ENCODE measurements around the gene TAPBP. TPM values are rescaled to one million over a fixed set of nuclear protein-coding genes. Genes with fewer than 3 reads are reported as not detected.
"Not testable (repeated sequence)": the region's sequence is repeated elsewhere in the genome, so short reads cannot be mapped to it uniquely, and the experiment has no call there.

TAPBP gene
- total and polyA plus RNA-seq, 7 donors: 7.8 to 114 (median 45.7) TPM

GRCh38 chr6:33271468-33272274 is 42.2 kb downstream of the TAPBP start, which contains the start of the genes RPS18 and VPS52:
Gene RPS18 (plus strand): TSS chr6:33272075. CDS start chr6:33272120, 45 bp downstream.
Gene VPS52 (minus strand): TSS chr6:33271876. CDS start chr6:33271675, 201 bp downstream.
- TF ChIP-seq POLR2AphosphoS5 (IDR thresholded peaks at IDR 0.05) (peak; percentile 99 to 100 (median 99)), POLR2A (IDR thresholded peaks at IDR 0.05) (peak; percentile 96 to 98), CTCF (IDR thresholded peaks at IDR 0.05) (no peak), EP300 (IDR thresholded peaks at IDR 0.05) (peak in 1 of 4 donors; percentile 11)
- Histone ChIP-seq H3K9me3 (no peaks in the 10 kb centered on the region), H3K27me3 (no peaks in the 10 kb centered on the region), H3K4me1 (peaks cover 0 to 61% (median 57%) of the 10 kb centered on the region in 4 donors), H3K27ac (peak within 1 kb of the TSS; percentile 89 to 96 (median 90)), H3K4me3 (peak within 1 kb of the TSS; percentile 56 to 88 (median 72)), H3K36me3 (peaks cover 18 to 65% (median 40%) of the 10 kb centered on the region in 4 donors)
- WGBS, 2 donors: 0% methylated on average over 48 of the region's 48 CpGs
- DNase-seq: peak; percentile 99
- intact Hi-C loops (cut with DNase I): loop anchor here (5.0 to 10.0 kb wide), 3 partner anchors 69 to 1607 kb away; partner anchors contain the start of genes C6orf47, CSNK2B, GPANK1 and HSD17B8

GRCh38 chr6:33271117-33271467 is 42.8 kb downstream of the TAPBP start:
- 1% methylated on average over 7 of the region's 7 CpGs for WGBS, 2 donors
- Histone ChIP-seq H3K4me3 (peak overlapping the region; percentile 56 to 88 (median 72)), H3K27ac (peak overlapping the region; percentile 89 to 96 (median 90)), H3K4me1 (peaks cover 0 to 55% (median 51%) of the 10 kb centered on the region in 4 donors), H3K9me3 (no peaks in the 10 kb centered on the region), H3K27me3 (no peaks in the 10 kb centered on the region), H3K36me3 (peaks cover 18 to 68% (median 44%) of the 10 kb centered on the region in 4 donors)
- TF ChIP-seq POLR2A (IDR thresholded peaks at IDR 0.05) (no peak), EP300 (IDR thresholded peaks at IDR 0.05) (no peak), CTCF (IDR thresholded peaks at IDR 0.05) (no peak), POLR2AphosphoS5 (IDR thresholded peaks at IDR 0.05) (no peak)
- peak; percentile 58 for DNase-seq
- intact Hi-C loops (cut with DNase I): loop anchor here (5.0 to 10.0 kb wide), 3 partner anchors 69 to 1606 kb away; partner anchors contain the start of genes C6orf47, CSNK2B, GPANK1 and HSD17B8

GRCh38 chr6:33264015-33264414 is 49.9 kb downstream of the TAPBP start:
- Histone ChIP-seq H3K9me3 (no peaks in the 10 kb centered on the region), H3K4me3 (no peak overlapping the region), H3K36me3 (peaks cover 24 to 97% (median 49%) of the 10 kb centered on the region in 4 donors), H3K27ac (no peak overlapping the region), H3K4me1 (no peaks in the 10 kb centered on the region), H3K27me3 (no peaks in the 10 kb centered on the region)
- no peak for DNase-seq
- intact Hi-C loops (cut with DNase I): no loop called here
- TF ChIP-seq POLR2A (IDR thresholded peaks at IDR 0.05) (no peak), POLR2AphosphoS5 (IDR thresholded peaks at IDR 0.05) (no peak), EP300 (IDR thresholded peaks at IDR 0.05) (no peak), CTCF (IDR thresholded peaks at IDR 0.05) (no peak)
- WGBS, 2 donors: 86 to 88% methylated on average over 7 of the region's 7 CpGs

GRCh38 chr6:33262490-33262889 is 51.4 kb downstream of the TAPBP start:
- peaks cover 18 to 94% (median 40%) of the 10 kb centered on the region in 4 donors for H3K36me3 ChIP-seq
- WGBS, 2 donors: 97 to 98% methylated on average over 3 of the region's 3 CpGs
- DNase-seq; H3K27me3 ChIP-seq; H3K4me1 ChIP-seq; intact Hi-C loops (cut with DNase I); H3K9me3 ChIP-seq; H3K4me3 ChIP-seq; H3K27ac ChIP-seq: not testable (repeated sequence)

- no peaks in the 10 kb centered on the region for H3K9me3 ChIP-seq
- no peak for TF ChIP-seq POLR2AphosphoS5 (IDR thresholded peaks at IDR 0.05)
- TF ChIP-seq POLR2A (IDR thresholded peaks at IDR 0.05): no peak
- TF ChIP-seq CTCF (IDR thresholded peaks at IDR 0.05): no peak
- TF ChIP-seq EP300 (IDR thresholded peaks at IDR 0.05): no peak
- DNase-seq: no peak
- H3K27me3 ChIP-seq: no peaks in the 10 kb centered on the region
- H3K27ac ChIP-seq: no peak overlapping the region
- no peaks in the 10 kb centered on the region for H3K4me1 ChIP-seq
- H3K36me3 ChIP-seq: peaks cover 8 to 68% (median 18%) of the 10 kb centered on the region in 4 donors
- no peak overlapping the region for H3K4me3 ChIP-seq
- WGBS, 2 donors: 89 to 93% methylated on average over 5 of the region's 5 CpGs
- intact Hi-C loops (cut with DNase I): no loop called here
Observed at GRCh38 chr6:33259032-33259431, 54.8 kb downstream of the TAPBP start.

Data from sigmoid colon (tissue), 7 donors.